SW 1271 (cell line): ENCODE data around the gene TNKS1BP1.
A peak's percentile ranks its signal among the peaks of the same experiment; 100 is the strongest.
"Not testable (repeated sequence)": the region's sequence is repeated elsewhere in the genome, so short reads cannot be mapped to it uniquely, and the experiment has no call there.

Experiments used
- DNase-seq, 2 experiments: peaks; one replicate each; lab custom pipeline; 2025; lab: John Stamatoyannopoulos, UW

Gene TNKS1BP1

DNA sequence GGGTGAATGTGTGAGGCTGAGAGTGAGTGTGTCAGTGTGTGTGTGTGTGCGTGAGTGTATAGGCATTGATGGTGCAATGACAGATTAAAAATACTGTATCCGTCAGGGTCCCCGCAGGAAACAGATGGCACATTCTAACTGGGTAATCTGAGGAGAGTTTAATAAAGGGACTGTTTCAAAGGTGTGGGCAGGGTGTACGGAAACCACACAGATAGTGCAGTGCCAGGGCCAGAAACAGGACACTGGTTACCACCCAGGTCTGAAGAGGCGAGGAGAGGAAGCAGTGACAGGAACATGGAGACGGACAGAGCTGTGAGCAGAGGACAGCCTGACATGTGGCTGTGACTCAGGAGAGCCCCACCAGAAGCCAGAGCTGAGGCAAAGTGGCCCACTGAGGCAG is 29.9 kb upstream of the TNKS1BP1 start:
- no peak for DNase-seq

DNA sequence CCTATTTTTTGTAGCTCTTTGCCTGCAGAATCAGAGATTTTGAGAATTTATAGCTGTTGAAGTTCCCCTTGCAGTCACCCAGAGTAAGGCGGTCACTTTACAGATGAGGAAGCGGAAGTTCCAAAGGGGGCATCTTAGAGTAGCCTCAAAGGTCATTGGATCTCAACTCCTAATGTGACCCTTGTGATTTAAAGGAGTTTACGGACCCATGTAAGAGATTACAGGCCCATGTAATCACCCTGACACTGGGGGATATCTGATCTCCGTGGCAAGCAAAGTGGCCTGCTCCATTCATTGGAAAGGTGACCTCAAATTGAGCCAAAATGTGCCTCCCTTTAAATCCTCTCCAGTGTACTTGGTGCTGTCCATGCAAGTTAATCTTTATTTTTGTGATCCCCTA is 29.1 kb upstream of the TNKS1BP1 start:
- DNase-seq, result no peak

DNA sequence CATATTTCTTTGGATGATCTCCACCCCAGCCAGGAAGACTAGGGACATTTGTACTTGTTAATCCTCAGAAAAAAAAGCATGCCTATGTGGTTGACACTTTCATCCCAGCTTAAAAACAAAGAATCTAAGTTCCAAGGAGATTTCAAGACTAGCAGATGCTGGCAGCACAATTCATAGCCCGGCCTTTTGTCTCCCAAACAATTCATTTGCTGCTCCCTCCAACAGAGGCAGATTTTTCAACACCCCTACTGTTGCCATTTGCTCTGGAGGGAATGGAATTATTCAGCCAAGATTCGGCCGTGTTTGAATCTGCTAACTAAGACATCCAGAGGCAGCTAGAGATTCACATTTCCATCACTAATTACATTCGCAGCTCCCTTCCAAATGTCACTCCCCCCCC is 28.7 kb upstream of the TNKS1BP1 start:
- no peak for DNase-seq

DNA sequence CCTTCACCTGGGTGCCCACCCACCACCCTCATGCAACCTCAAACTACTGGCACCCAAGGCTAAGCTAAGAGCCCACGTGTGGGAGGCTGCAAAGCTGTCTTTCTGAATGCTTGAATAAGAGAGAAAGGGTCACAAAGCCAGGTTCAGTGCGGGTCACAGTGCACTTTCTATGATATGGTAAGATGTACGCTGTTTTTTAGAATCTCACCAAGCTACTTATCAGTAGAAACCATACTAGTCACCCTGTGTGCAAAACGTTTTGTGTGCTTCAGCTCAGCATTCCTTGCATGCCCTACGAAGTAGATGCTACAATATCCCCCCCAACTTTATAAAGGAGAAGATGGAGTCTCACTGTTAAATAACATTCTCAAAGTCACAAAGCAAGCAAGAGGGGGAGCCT is 28.3 kb upstream of the TNKS1BP1 start:
- DNase-seq, result no peak

DNA sequence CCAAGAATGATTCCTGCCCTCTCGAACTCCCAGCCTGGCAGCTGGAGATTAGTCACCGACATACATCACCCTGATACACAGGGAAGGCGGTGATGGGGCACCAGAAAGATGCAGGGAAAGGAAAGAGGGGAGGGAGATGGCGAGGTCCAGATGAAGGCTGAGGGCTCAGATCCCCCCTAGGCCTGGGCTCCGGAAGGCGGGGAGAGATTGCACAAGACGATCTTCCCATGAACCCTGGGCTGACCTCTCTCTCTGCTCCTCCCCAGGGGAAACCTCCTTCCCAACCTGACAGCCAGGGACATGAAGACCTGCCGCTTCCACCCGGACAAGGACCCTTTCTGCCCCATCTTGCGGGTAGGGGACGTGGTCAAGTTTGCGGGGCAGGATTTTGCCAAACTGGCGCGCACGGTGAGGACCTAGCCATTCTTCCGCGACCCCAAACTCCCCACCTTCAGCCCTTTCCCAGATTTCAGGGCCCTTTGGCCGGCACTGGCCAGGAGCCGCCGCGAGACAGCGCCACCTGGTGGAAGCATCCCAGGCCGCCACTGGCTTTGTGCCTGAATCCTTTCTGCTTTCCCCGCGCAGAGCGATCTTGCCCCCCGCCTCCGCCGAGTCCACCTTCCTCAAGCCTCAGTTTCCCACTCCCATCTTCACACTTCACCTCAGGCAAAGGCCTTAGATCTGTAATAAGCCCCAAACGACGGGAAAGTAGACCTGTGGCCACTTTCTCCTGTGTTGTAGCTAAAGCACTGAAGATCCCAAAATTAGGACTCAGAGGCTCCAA is 24.9 kb upstream of the TNKS1BP1 start:
- DNase-seq, result no peak

DNA sequence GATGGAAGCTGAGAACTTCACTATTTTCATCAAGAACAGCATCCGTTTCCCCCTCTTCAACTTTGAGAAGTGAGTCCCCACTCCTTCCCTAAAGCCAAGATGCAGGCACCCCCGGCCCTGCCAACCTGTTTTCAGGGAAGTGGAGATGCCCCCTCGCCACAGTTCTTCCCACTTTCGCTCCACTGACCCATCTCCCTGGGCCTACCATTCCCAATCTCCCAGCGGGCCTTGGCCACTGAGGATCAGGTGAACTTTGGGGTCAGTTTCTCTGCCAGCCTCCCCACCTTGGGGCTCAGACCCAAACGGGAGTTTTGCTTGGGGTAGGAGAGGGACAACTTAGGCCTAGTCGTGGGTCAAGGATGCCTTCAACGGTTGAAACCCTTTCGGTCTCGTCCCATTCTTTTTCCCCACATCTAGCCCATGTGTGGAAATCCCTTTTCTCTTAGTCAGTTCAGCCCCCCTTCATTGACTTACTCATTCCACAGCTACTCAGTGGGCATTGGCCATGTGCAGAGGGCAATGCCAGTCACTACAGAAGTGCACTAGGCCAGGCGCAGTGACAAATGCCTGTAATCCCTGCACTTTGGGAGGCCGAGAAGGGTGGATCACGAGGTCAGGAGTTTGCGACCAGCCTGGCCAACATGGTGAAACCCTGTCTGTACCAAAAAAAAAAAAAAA is 24.0 kb upstream of the TNKS1BP1 start:
- DNase-seq, result no peak

DNA sequence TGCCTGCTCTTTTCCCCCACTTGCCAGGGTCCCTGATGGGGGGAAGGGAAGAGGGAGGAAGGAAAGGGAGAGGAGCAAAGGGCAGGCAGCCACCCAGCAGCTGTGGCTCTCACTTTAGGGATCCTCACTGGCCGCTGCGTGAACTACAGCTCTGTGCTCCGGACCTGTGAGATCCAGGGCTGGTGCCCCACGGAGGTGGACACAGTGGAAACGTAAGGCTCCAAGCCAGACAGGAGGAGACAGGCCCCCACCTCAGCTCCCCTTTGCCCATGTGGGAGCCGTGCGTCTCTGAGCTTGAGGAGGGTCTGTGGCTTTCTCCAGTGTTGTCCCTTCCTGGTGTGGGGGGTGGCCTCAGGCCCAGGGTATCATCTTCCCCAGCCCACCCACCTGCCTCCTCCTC is 23.3 kb upstream of the TNKS1BP1 start:
- DNase-seq, result no peak

DNA sequence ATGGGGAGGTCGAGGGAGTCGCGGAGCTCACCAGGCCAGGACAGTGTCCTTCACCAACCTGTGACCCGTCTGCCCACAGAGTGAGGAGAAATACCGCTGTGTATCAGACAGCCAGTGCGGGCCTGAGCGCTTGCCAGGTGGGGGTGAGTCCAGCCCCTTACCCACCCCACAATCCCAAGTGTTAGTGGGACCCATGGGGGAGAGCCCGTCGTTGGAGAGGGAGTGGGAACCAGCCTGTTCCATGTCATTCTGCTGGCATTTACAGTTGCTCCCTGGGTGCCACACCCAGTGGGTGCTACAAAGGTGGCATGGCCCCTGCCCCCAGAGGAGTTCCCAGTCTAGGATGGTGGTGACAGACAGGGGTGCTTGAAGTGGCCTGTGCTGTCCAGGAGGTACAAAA is 22.6 kb upstream of the TNKS1BP1 start:
- no peak for DNase-seq

DNA sequence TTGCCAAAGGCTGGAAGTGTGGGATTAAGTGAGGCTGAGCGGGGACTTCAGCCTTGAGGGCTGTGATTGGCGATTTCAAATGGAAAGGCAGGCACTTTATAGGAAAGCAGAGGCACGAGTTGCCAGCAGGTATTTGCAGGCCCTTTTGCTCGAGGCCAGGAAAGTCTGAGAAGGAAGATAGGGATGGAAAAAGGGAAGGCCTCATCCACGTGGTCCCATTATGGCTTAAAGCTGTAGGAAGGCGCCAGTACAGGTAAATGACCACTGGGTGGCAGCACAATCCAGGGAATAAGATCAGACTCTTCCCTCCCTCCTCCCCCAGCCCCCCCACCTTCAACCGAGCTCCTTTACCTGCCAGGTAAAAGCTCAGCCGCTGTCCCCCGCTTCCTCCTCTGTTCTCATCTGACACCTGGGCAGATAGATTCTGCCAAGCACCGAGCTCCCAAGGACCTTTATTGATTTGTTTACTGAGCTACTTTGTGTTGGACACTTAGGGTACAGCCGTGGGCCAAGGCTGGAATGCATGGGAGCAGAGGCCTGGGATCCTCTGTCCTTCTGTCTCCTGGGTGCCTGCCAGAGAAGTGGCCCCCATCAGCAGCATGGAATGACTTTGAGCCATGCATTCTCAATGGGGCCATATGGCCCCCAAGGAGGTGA is 20.9 kb upstream of the TNKS1BP1 start:
- DNase-seq, result peak; percentile 26 to 71

DNA sequence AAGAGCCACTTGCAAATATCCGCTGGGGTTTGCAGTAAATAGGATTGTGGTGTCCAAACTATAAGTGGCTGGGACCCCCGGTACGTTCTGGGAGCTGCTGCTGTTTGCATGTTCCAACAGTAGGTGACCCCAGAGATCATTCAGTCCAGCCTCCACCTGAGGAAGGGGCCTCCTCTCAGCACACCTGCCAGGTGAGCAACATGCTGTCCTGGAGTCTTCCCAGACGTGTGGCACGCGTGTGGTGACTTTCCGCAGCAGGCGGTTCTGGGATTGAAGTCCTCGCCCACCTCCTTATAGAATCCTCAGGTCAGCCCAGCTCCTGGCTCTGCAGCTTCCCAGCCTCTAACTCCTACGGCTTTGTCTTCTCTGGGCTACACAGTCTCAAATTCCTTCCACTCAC is 20.1 kb upstream of the TNKS1BP1 start:
- no peak for DNase-seq

DNA sequence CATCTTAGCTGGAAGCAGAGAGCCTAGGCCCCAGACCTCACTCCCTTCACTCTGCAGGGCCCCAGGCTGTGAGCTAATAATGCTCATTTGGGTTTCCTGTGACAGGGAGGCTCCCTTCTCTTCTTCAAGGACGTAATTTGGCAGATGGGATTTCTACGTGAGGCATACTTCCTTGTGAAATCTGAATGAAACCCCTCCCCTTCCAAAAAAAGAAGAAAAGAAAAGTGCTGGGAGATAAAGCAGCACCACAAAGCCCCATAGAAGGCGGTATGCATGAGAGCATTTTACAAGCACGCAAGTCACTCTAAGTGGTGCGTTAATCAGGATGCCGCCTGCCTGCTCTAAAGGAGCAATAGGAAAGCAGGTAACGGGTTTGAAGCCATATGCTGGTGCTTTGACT is 19.1 kb upstream of the TNKS1BP1 start:
- no peak for DNase-seq

DNA sequence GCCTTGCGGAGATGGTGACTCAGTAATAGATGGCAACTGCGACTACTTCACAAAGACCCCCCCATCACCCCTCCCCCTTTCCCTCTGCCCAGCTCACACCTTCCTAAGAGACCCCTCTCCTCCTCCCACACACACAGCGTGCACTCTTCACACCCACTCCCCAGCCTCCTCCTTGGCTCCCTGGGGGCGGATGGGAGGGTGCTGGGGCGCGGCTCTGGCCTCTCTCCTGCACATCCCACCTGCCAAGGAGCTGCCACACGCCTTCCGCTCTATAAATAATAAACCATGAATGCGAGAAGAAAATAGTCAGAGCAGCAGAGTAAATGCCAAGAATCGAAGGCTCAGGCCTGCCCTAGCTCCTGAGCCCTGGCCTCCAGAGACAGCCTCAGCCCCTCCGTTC is 17.9 kb upstream of the TNKS1BP1 start:
- no peak for DNase-seq

DNA sequence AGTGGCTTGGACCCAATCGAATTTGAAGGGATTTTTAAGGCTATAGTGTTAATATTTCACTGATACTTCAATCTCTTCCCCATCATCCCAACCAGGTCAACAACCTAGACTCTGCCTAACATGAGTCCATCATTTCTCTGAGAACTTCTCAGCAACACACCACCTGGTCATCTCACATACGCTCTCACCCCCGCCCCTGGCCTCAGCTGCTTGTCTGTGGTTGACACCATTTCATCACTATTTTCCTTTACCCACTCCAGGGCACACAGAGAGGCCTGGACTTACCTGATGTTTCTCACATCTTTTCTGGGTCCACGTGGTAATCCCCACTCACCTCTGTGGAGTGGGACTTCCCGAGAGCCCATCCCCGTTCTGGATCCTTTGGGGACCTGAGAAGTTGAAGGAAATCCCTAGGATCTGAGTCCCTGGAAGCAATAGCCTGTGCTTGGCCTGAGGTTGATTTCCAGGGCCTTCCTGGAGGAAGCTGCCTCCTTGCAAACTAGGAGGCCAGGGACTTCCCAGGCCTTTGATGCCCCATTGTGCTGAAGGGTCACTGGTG is 16.6 kb upstream of the TNKS1BP1 start:
- no peak for DNase-seq

DNA sequence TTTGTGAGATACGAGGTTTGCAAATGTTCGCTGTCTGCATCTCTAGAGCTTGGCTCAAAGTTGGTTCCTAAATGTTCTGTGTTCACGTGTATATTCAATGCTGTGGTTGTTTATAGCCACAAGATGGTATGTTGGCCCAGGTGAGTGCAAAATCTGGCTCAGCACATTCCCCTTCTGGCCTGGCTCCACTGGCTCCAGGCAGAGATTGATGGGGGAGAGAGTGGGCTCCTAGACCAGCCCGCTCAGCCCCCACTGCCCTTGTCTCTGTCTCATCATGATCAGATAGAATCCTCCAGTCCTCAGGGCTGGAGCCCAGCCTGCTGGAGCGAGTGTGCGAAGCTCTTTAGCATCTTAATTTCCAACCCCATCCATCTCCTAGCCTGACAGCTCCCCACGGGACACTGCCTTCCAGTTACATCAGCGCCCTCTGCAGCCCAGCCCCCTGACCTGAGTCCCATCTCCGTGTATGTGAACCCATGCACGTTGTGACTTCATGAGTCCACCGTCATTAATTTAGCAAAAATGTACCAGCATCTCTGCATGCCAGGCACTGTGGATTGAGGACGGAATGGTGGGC is 15.4 kb upstream of the TNKS1BP1 start:
- no peak for DNase-seq

DNA sequence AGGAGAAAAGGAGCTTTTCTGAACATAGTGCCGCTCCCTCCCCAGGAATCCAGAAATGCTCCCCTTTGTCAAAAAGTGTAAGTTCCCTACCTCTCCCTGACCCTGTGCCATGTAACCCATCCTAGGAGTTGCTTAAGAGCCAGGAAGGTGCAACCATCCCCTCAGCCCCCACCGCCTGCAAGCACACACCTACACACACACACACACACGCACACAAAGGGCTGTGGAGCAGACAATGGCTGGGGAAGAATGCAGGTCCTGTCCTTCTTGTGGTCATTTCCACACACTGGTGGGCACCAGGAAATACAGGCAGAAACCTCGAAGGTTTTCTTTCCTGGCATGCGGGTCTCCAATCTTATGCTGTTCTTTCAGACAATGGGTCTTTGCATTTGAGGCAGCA is 14.6 kb upstream of the TNKS1BP1 start:
- DNase-seq, result no peak

DNA sequence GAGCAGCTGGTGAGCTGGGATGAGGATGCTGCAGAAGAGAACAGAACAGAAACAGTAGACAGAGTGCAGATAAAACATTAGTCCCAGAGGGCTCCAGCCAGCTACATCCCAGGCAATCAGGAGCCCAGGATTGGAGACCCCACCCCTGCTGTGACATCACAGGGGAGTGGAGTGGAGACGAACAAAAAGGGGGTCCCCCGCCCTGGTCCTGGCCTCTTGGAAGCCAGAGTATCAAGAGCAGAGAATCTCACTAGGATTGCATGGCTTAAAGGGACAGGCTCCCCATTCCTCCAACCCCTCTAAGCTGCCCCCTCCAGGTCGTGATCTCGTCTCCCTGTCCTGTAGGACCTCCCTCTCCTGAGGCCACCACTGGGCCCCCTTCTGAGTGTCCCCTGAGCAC is 13.4 kb upstream of the TNKS1BP1 start, which contains the start of gene P2RX3:
P2RX3 (plus strand) TSS at position 211 of the 400 bp plus-strand sequence. CDS start 199 bp downstream, outside the sequence.
- no peak for DNase-seq

DNA sequence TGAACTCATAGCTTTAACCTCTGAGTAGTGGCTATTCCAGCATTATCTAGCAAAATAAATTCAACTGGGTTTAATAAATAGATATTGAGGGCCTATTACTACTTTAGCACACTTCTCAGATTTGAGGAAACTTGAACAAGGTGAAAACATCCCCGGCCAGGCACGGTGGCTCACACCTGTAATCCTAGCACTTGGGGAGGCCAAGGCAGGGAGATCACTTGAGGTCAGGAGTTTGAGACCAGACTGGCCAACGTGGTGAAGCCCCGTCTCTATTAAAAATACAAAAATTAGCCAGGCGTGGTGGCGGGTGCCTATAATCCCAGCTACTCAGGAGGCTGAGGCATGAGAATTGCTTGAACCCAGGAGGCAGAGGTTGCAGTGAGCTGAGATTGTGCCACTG is 12.1 kb upstream of the TNKS1BP1 start:
- not testable (repeated sequence) for DNase-seq

DNA sequence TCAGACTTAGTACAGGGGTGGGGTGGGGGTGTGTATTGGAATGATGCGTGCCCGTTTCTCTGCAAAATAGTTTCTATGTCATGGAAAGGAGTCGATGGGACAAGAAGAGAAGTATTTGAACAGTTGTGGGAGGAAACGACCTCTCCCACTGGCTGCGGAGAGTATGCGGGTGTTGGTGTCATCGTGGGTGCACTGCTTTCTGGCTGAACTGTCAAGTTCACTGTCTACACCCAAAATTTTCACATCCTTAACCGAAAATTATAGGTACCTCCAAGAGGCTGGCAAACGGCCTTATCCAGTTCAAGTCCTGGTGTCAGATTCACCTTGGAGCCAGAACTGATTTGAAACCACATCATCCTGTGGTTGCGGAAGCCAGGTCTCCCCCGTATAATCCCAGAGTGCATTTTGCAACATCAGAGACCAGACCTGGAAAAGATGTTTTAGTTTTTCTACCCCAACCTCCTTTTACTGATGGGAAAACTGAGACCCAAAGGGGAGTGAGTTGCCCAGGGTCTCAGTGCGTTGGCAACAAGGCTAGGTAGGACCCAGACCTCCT is 11.4 kb upstream of the TNKS1BP1 start:
- no peak for DNase-seq

DNA sequence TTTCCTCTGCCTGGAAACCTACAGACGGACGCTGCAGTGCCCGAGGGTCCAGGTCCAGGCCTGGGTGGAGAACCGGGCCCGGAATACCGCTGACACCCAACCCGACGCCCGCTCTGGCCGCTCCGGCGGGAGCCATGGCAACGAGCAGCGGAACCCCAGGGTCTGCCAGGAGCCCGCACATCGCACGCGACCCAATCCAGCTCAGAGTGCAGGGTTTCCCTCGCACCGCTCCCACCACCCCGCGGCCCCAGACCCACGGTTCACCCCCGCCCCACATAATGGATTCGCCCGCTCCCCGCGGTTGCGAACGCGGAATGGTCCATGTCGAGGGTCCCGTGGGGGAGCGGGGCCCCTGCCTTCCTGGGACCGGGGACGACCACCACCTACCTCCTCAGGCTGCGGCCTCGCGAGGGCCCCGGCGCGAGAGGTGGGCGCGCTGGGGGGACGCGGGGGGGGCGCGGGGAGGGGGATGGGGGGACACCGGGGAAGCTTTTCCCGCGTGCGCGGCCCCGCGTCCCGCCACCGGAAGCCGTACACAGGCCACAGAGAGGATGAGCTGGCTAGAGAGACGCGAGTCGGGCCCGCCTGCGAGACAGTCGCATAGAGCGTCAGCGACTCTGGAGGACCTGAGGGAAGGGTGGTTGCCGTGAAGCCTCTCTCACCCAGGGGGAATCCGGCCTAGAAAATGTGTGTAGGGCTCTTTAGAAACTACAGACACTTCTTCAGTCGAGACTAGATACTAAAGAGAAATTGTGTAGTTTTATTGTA is 10.8 kb upstream of the TNKS1BP1 start, which contains the start of gene SSRP1:
SSRP1 (minus strand) TSS at position 550 of the 768 bp plus-strand sequence. CDS start 771 bp downstream, outside the sequence.
- peak; percentile 79 to 89 for DNase-seq

DNA sequence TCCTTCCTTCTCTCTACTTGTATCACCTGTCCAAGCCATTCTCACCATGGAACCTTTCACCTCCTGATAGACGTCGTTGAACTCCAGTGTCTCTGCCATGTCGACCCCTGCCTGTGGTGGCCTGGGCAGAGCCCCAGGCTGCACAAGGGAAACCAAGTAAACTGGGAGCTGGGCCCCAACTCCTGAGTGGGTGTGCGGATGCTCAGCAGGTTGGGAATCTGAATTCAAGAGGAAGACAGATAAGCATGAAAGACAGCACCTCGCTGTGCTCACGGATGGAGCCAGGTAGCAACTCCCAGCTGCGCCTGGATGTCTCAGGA is 10.2 kb upstream of the TNKS1BP1 start:
- DNase-seq, result no peak

DNA sequence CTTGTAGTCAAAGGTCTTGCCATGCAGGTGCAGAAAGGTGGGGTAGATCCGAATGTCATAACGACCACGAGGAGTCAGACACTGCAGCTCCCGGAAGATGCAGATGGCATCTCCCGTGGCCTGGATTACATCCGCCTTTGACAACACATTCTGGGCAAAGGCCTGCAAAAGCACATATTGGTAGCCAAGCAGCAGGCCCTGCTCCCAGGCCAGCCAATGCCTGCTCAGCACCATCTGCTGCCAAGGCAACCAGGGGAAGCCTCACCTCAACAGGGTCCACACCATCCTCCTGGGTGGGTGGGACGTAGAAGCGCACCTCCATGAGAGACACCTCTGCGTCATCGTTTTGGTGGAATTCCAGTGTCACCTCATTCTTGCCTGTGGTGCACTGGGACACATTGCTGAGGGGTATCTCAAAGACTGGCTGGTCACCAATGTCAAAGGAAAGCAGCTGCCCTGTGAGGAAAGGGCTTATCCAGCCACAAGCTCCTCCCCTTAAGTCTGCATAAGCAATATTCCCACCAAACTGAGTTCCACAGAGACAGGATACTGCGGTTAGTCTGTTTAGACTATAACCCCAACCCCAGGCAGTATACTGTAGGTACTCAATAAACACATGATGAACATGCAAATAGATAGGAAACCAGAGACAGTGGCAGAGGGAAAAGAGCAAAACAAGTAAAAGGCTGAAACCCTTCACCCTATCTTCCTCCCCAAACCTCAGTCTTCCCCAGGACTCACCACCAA is 8.1 kb upstream of the TNKS1BP1 start:
- DNase-seq, result no peak
